Karpas-422 (cell line): ENCODE results near the gene RGL1. TPM values are rescaled to one million over a fixed set of nuclear protein-coding genes. Genes with fewer than 3 reads are reported as not detected.

Source experiments
- DNase-seq: peaks from one replicate; pipeline ENCODE4 v3.0.0-alpha.2; 2015
- H2AFZ ChIP-seq: fragments of 200-600 bp; sonication (generic); 2 replicates; pipeline ENCODE4 v1.6.1; 2014; ENCODE audit warnings: antibody characterized with exemption, low read length, mixed read lengths
- H3K27ac ChIP-seq: fragments of 200-600 bp; sonication (generic); 2 replicates; pipeline ENCODE4 v1.5.1; 2014; ENCODE audit warnings: mild to moderate bottlenecking, low read length, moderate library complexity
- H3K27me3 ChIP-seq: fragments of 200-600 bp; sonication (generic); 2 replicates; pipeline ENCODE4 v1.6.1; 2014; ENCODE audit warnings: low read length, mixed read lengths
- H3K36me3 ChIP-seq: fragments of 200-600 bp; sonication (generic); 2 replicates; pipeline ENCODE4 v1.6.1; 2014; ENCODE audit warnings: low read length, mixed read lengths; ENCODE audit not compliant: insufficient read depth
- H3K4me1 ChIP-seq: fragments of 200-600 bp; sonication (generic); 2 replicates; pipeline ENCODE4 v1.6.1; 2014; ENCODE audit warnings: mild to moderate bottlenecking, low read length, mixed read lengths
- H3K4me2 ChIP-seq: fragments of 200-600 bp; sonication (generic); 2 replicates; pipeline ENCODE4 v1.6.1; 2014; ENCODE audit warnings: low read length, low read depth, mild to moderate bottlenecking; ENCODE audit not compliant: poor library complexity, severe bottlenecking
- H3K4me3 ChIP-seq: fragments of 200-600 bp; sonication (generic); 2 replicates; pipeline ENCODE4 v1.5.1; 2014; ENCODE audit warnings: mild to moderate bottlenecking, antibody characterized with exemption, low read length, mixed read lengths
- H3K79me2 ChIP-seq: fragments of 200-600 bp; sonication (generic); 2 replicates; pipeline ENCODE4 v1.6.1; 2014; ENCODE audit warnings: mild to moderate bottlenecking, low read length, mixed read lengths
- H3K9ac ChIP-seq: fragments of 200-600 bp; sonication (generic); 2 replicates; pipeline ENCODE4 v1.6.0; 2014; ENCODE audit warnings: low read length
- H3K9me2 ChIP-seq: fragments of 200-600 bp; sonication (generic), shearing (Covaris generic); replicated peaks from 2 replicates; pipeline ENCODE4 v1.6.0; 2014; ENCODE audit warnings: mild to moderate bottlenecking, low read length, moderate library complexity; ENCODE audit not compliant: insufficient read depth
- H3K9me3 ChIP-seq: fragments of 300-700, 200-600 bp; sonication (generic); 2 replicates; pipeline ENCODE4 v1.6.1; 2014; ENCODE audit warnings: low read length, mixed read lengths
- H4K20me1 ChIP-seq: fragments of 200-600 bp; sonication (generic); 2 replicates; pipeline ENCODE4 v1.6.1; 2014; ENCODE audit warnings: mild to moderate bottlenecking, antibody characterized with exemption, low read length, low read depth; ENCODE audit not compliant: insufficient read depth
- total RNA-seq: library from RNA; depleted of rRNA; stranded (reverse); fragments of >200 nt; shearing (Covaris generic); gene quantifications from 2 replicates; pipeline ENCODE4 v1.2.3, GENCODE V29; 2014; ENCODE audit warnings: low replicate concordance

Gene RGL1
- total RNA-seq, 1 experiment from 2014 or later: 1.0 TPM

DNA sequence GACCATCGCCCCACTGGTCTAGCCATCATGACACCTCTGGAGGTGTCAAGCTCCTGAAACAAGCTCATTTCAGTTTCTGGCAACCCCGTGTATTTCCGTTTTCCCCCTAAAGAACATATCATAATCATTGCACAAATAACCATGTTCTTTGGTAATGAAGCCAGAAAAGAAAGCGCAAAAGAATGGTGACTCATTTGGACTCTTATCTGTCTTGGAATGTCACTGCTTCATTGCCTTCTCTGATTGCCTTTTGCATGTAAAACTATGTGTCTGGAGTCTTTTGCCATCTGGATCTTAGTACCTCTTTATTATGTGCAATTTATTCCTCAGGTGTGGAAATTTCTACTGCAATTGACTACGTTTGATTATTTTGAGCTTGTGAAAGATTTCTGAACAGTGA is 122.1 kb downstream of the RGL1 start:
- Histone ChIP-seq H4K20me1 (no peaks in the 10 kb centered on the region), H3K9me2 (no peaks in the 10 kb centered on the region), H3K4me2 (no peak overlapping the region), H3K27me3 (no peaks in the 10 kb centered on the region), H3K27ac (no peak overlapping the region), H3K4me3 (no peak overlapping the region), H3K9ac (no peak overlapping the region), H3K36me3 (no peaks in the 10 kb centered on the region), H3K79me2 (no peaks in the 10 kb centered on the region), H3K9me3 (no peaks in the 10 kb centered on the region), H3K4me1 (no peaks in the 10 kb centered on the region), H2AFZ (no peak overlapping the region)
- DNase-seq: no peak

DNA sequence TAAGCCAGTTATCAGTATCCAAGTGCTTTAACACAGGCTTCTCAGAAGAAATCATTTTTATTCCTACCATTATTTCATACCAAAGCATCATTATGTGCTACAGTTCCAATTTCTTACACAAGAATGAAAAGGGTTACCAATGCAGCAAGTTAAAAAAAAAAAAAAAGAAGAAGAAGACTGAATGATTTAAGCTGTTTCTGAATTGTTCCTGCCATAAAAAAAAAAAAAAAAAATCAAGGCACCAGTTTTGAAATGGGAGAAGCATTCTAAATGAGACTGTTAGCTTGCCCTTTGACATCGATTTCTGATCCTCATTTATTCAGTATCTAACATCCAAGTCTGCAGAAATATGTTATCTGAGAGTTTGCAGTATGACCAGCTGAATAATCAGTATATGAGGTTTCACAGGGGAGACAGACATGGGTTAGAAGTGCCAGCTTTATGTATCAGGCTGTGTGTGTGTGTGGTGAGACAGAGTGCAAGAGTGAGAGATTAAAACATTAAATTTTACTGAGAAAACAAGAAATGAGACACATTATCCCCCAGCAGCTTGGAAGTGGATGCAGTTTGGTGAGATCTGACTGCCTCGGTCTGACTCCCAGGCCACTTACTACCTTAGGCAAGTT is 126.8 kb downstream of the RGL1 start:
- DNase-seq: no peak
- H3K79me2 ChIP-seq: no peaks in the 10 kb centered on the region
- H3K4me2 ChIP-seq: no peak overlapping the region
- H2AFZ ChIP-seq: no peak overlapping the region
- H3K36me3 ChIP-seq: no peaks in the 10 kb centered on the region
- no peaks in the 10 kb centered on the region for H3K4me1 ChIP-seq
- H3K27me3 ChIP-seq: no peaks in the 10 kb centered on the region
- no peaks in the 10 kb centered on the region for H3K9me3 ChIP-seq
- no peak overlapping the region for H3K9ac ChIP-seq
- no peak overlapping the region for H3K4me3 ChIP-seq
- no peak overlapping the region for H3K27ac ChIP-seq
- H4K20me1 ChIP-seq: no peaks in the 10 kb centered on the region
- H3K9me2 ChIP-seq: no peaks in the 10 kb centered on the region

DNA sequence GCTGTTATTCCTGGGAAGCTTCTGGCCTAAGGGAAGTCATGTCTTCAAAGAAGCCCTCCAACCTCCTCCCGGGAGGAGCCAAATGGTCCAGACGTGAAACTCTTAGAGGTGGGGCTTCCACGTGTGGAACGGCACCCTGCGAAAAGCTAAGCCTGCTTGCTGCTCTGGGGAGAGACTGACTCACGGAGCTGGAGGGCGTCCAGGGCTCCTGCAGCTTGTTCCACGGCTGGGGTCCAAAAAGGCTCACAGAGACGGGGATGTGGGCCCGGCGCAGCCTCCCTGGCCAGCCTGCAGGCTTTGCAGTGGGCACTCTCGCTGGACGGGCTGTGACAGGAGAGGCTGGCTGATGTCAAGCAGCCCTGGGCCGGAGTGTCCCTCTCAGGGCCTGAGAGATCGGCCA is 127.5 kb downstream of the RGL1 start:
- Histone ChIP-seq H3K27me3 (no peaks in the 10 kb centered on the region), H3K9me2 (no peaks in the 10 kb centered on the region), H2AFZ (no peak overlapping the region), H3K36me3 (no peaks in the 10 kb centered on the region), H3K4me1 (no peaks in the 10 kb centered on the region), H3K9me3 (no peaks in the 10 kb centered on the region), H3K4me2 (no peak overlapping the region), H3K9ac (no peak overlapping the region), H3K27ac (no peak overlapping the region), H3K4me3 (no peak overlapping the region), H4K20me1 (no peaks in the 10 kb centered on the region), H3K79me2 (no peaks in the 10 kb centered on the region)
- no peak for DNase-seq

DNA sequence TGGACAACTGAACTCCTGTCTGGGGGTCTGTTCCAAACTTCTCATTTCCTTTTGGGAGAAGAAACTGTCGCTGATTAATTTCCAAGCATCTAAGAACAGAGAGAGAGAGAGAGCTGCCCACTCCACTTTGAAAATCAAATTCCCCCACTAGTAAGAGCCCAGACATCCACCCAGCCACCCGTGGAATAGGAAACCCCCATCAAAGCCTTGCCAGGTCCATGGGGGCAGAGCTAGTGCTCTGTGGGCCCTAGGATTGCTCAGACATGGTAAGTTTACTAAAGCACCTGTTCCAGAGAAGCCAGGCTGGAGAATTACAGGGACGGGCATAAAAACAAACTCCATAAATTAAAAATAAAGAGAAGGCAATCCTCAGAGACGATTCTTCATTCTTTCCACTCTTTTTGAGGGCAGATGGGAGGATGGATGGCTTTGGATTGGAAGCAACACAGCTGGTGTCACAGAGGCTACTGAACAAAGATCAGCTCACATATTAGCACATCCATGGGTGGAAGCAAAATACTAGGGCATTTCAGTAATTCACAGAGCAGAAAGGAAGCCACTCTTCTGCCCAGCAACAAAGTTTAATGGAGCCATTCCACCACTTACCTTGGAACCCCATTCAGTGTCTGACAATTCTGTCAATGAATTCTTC is 128.7 kb downstream of the RGL1 start:
- H2AFZ ChIP-seq: no peak overlapping the region
- H3K9ac ChIP-seq: no peak overlapping the region
- H3K4me3 ChIP-seq: no peak overlapping the region
- no peaks in the 10 kb centered on the region for H3K36me3 ChIP-seq
- H3K27me3 ChIP-seq: no peaks in the 10 kb centered on the region
- H3K4me1 ChIP-seq: no peaks in the 10 kb centered on the region
- no peaks in the 10 kb centered on the region for H3K9me2 ChIP-seq
- H3K79me2 ChIP-seq: no peaks in the 10 kb centered on the region
- H3K4me2 ChIP-seq: no peak overlapping the region
- no peaks in the 10 kb centered on the region for H3K9me3 ChIP-seq
- no peak overlapping the region for H3K27ac ChIP-seq
- no peaks in the 10 kb centered on the region for H4K20me1 ChIP-seq
- no peak for DNase-seq

DNA sequence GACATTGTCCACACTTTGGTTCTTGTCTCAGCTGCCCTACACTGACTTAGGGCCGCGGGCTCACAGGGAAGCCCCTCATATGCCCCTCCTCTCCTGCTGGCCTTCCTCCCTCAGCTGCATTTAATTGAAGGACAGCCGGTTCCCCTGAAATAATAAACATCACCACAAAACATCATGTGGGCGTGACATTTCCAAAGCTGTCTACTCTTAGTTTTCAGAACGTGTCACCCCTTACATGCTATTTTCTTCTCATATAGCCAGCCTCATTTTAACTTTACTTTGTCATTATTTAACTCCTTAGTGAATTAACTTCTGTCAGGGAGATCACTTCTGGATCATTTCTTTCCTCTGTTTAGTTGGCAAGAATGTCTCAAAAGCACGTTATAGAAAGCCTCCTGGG is 129.4 kb downstream of the RGL1 start:
- H3K9me3 ChIP-seq: no peaks in the 10 kb centered on the region
- no peaks in the 10 kb centered on the region for H3K36me3 ChIP-seq
- H3K9ac ChIP-seq: no peak overlapping the region
- no peaks in the 10 kb centered on the region for H4K20me1 ChIP-seq
- H3K27me3 ChIP-seq: no peaks in the 10 kb centered on the region
- no peaks in the 10 kb centered on the region for H3K4me1 ChIP-seq
- no peaks in the 10 kb centered on the region for H3K9me2 ChIP-seq
- no peak overlapping the region for H3K27ac ChIP-seq
- no peak overlapping the region for H3K4me3 ChIP-seq
- no peak overlapping the region for H2AFZ ChIP-seq
- no peak overlapping the region for H3K4me2 ChIP-seq
- no peaks in the 10 kb centered on the region for H3K79me2 ChIP-seq
- no peak for DNase-seq

DNA sequence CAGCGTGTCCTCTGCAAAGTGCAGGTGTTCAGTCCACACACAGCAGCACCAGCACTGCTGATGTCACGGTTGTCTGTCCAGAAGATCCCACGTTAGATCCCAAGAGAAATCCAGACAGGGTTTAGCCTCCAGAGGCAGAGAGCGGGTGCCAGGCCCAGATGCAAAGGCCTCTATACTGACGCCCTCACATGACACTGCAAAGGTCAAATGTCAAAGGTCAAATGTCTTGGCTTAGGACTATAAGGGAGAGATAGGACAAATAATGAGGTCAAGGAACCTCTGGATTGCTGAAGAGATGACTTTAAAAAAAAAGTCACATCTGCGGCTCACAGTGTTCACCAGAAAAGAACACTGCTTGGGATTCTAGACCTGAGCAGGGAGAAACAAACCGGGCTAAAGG is 131.1 kb downstream of the RGL1 start:
- H3K79me2 ChIP-seq: no peaks in the 10 kb centered on the region
- H3K4me1 ChIP-seq: no peaks in the 10 kb centered on the region
- H3K36me3 ChIP-seq: no peaks in the 10 kb centered on the region
- no peak overlapping the region for H3K4me3 ChIP-seq
- H4K20me1 ChIP-seq: no peaks in the 10 kb centered on the region
- no peak overlapping the region for H3K27ac ChIP-seq
- no peaks in the 10 kb centered on the region for H3K9me2 ChIP-seq
- no peak overlapping the region for H2AFZ ChIP-seq
- no peak for DNase-seq
- H3K27me3 ChIP-seq: no peaks in the 10 kb centered on the region
- no peaks in the 10 kb centered on the region for H3K9me3 ChIP-seq
- H3K9ac ChIP-seq: no peak overlapping the region
- H3K4me2 ChIP-seq: no peak overlapping the region

DNA sequence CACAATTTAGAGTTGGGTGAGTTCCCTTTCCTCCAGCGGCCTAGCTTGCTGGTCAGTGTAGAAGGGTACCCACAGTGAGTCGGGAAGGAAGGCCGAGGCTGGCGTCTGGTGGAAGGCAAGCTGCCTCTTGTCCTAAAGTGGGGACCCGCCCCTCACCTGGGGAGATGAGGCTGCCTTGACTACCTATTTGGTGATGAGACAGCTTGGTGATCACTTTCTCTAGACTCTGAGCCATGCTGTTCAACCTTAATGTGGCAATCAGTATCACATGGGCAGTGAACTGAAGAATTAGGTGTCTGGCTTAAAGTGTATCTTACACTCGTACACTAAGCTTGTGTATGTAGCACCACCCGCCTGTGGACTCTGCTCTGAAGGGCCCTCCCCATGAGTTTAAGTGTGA is 131.9 kb downstream of the RGL1 start:
- Histone ChIP-seq H3K27ac (no peak overlapping the region), H2AFZ (no peak overlapping the region)

DNA sequence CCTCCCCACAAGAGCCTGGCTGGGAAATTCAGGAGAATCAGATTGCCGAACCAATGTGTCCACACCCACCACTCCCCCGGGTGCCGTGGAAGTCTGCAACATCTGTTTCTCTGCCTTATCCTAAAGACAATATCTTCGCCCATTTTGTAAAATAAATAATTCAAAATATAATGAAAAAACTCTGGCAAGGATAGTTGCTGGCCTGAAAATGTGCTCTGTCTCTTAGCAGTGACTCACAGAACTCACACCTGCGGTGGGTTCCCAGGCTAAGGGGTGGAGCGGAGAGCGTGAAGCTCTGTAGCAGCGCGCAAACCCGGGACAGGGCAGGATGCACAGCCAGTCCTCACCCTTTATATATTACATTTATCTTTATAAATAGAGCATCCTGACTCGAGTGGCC is 132.7 kb downstream of the RGL1 start:
- DNase-seq: no peak
- no peaks in the 10 kb centered on the region for H3K4me1 ChIP-seq
- no peak overlapping the region for H2AFZ ChIP-seq
- no peak overlapping the region for H3K27ac ChIP-seq
- no peaks in the 10 kb centered on the region for H3K36me3 ChIP-seq
- H3K9ac ChIP-seq: no peak overlapping the region
- no peaks in the 10 kb centered on the region for H3K79me2 ChIP-seq
- H3K9me3 ChIP-seq: no peaks in the 10 kb centered on the region
- no peaks in the 10 kb centered on the region for H4K20me1 ChIP-seq
- H3K27me3 ChIP-seq: no peaks in the 10 kb centered on the region
- H3K9me2 ChIP-seq: no peaks in the 10 kb centered on the region
- H3K4me3 ChIP-seq: no peak overlapping the region
- no peak overlapping the region for H3K4me2 ChIP-seq

More for the DNA sequence above, 131.9 kb downstream of the RGL1 start:
- Histone ChIP-seq H3K9me3 (no peaks in the 10 kb centered on the region), H3K27me3 (no peaks in the 10 kb centered on the region), H3K4me2 (no peak overlapping the region), H3K9ac (no peak overlapping the region), H3K9me2 (no peaks in the 10 kb centered on the region), H3K36me3 (no peaks in the 10 kb centered on the region), H3K4me1 (no peaks in the 10 kb centered on the region), H3K79me2 (no peaks in the 10 kb centered on the region), H3K4me3 (no peak overlapping the region), H4K20me1 (no peaks in the 10 kb centered on the region)
- no peak for DNase-seq
